ENCODE data around the gene FIBCD1. TPM values are rescaled to one million over a fixed set of nuclear protein-coding genes. Genes with fewer than 3 reads are reported as not detected.
A peak's percentile ranks its signal among the peaks of the same experiment; 100 is the strongest.

The FIBCD1 gene
- total RNA-seq, 1 experiment from 2014 or later, result 2.6 TPM

GRCh38 chr9:130860458-130861316, 78.4 kb downstream of the FIBCD1 start:
- no peak for DNase-seq (ENCODE audit: low spot score)

- no peak for DNase-seq (ENCODE audit: low spot score)
Observed at GRCh38 chr9:130858739-130859705, 80.0 kb downstream of the FIBCD1 start.

- DNase-seq (ENCODE audit: low spot score), result peak; percentile 47
Observed at GRCh38 chr9:130857864-130858738, 80.9 kb downstream of the FIBCD1 start.

GRCh38 chr9:130856474-130856873, 82.6 kb downstream of the FIBCD1 start:
- DNase-seq (ENCODE audit: low spot score), result no peak

GRCh38 chr9:130854835-130855234, 84.2 kb downstream of the FIBCD1 start:
- no peak for DNase-seq (ENCODE audit: low spot score)

GRCh38 chr9:130854092-130854491, 85.0 kb downstream of the FIBCD1 start:
- DNase-seq (ENCODE audit: low spot score), result peak; percentile 50

GRCh38 chr9:130852801-130853200, 86.2 kb downstream of the FIBCD1 start:
- DNase-seq (ENCODE audit: low spot score), result no peak

Other genes with a start within 250 kb of the FIBCD1 start
- gene EXOSC2, start 245.5 kb downstream of the FIBCD1 start, total RNA-seq (2014; rRNA removed; shearing (Covaris generic)), result 34.9 and 43.2 TPM in 2 replicates
- gene ABL1, start 104.0 kb downstream of the FIBCD1 start, total RNA-seq (2014; rRNA removed; shearing (Covaris generic)), result 6.8 and 13.1 TPM in 2 replicates
- gene QRFP, start 42.4 kb downstream of the FIBCD1 start, total RNA-seq (2014; rRNA removed; shearing (Covaris generic)), result not detected in 2 replicates
- 1.0 and 1.4 TPM in 2 replicates for gene LAMC3, start 69.9 kb upstream of the FIBCD1 start, total RNA-seq (2014; rRNA removed; shearing (Covaris generic))
- gene AIF1L, start 157.3 kb upstream of the FIBCD1 start, total RNA-seq (2014; rRNA removed; shearing (Covaris generic)), result 1.4 and 5.2 TPM in 2 replicates
- 6.1 and 16.2 TPM in 2 replicates for gene NUP214, start 186.3 kb upstream of the FIBCD1 start, total RNA-seq (2014; rRNA removed; shearing (Covaris generic))

All from A172 (cell line).